G401 (cell line): ENCODE data around the gene C9orf152. TPM values are rescaled to one million over a fixed set of nuclear protein-coding genes. Genes with fewer than 3 reads are reported as not detected.
"Not testable (repeated sequence)": the region's sequence is repeated elsewhere in the genome, so short reads cannot be mapped to it uniquely, and the experiment has no call there.

Experiments
- DNase-seq: peaks from one replicate; pipeline ENCODE4 v3.0.0-alpha.2; 2015; ENCODE audit warnings: low spot score
- in situ Hi-C: cut with HindIII; loops from 2 replicates; pipeline ENCODE4 v1.10.0; 2016; ENCODE audit warnings: low sequenced_read_pairs, mixed read lengths
- total RNA-seq: library from RNA; depleted of rRNA; stranded (reverse); fragments of >200 nt; shearing (Covaris generic); gene quantifications from 2 replicates; pipeline ENCODE4 v1.2.3, GENCODE V29; 2014

C9orf152 gene
- total RNA-seq, 1 experiment from 2014 or later, result not detected

DNA sequence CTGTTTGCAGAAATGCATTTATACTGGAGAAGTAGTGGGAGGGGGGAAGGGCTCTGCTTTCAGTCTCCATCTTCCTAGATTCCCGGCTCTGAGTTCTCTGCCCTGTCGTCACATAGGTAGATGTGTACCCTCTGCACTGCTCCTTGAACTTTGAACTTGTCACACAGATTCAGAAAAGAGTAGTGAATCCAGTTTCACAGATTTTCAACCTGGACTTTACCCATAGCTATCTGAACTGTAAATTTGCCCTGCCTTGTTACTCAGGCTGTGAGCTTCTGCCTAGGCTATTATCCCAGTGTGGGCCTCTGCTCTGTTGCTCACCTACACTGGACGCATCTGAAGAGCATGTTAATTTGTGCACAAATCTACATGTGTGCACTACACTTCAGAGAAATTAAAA lies 12.8 kb upstream of the C9orf152 start:
- in situ Hi-C loops, result no loop called here

DNA sequence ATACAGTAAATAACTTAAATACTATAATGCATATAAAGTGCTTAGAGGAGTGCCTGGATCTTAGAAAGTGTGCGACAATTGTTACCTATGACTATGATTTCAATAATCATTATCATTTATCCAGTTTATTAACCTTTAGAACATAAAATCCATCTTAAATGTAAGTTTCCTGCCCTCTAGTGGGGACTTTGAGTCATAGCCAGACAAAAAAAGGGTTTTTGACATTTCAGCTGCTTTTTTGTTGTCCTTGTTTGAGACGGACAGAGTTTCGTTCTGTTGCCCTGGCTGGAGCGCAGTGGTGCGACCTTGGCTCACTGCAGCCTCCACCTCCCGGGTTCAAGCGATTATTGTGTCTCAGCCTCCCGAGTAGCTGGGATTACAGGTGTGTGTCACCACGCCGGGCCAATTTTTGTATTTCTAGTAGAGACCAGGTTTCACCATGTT lies 9.7 kb upstream of the C9orf152 start:
- DNase-seq, result peak; percentile 39
- in situ Hi-C loops, result no loop called here

More for the DNA sequence above, 12.8 kb upstream of the C9orf152 start:
- DNase-seq, result no peak

DNA sequence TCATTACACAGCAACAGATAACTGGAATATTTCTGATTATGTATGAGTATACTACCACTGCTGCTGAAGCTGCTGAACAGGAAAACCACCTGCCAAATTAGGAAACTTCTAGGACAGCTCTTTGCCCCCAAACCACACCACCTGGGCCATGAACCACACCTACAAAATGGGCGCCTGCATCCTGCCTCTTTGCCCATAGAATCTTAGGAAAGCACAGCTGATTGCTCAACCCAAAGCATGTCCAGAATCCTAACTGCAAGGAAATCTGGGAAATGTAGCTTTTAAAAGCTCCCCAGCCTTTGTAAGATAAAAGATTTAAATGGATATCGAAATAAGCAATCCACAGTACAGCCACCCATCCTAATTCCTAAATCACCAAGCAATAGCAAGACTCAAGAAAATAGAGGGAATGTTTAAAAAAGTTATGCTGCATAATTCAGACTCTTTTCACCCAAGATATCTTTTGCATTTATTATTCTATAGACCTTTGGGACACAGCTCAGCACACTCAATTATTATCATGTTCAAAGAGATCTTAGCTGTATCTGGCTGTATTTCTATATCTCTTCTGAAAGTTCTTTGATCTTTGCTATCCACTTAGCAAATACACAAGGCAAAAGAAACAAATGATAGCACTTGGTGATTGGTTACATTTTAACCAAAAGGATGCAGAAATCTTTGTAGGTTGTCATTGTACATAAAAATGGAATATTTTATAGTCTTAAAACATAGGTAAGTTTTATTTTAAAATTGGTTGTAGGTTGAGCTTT lies 6.8 kb upstream of the C9orf152 start:
- DNase-seq, result no peak
- in situ Hi-C loops, result no loop called here

DNA sequence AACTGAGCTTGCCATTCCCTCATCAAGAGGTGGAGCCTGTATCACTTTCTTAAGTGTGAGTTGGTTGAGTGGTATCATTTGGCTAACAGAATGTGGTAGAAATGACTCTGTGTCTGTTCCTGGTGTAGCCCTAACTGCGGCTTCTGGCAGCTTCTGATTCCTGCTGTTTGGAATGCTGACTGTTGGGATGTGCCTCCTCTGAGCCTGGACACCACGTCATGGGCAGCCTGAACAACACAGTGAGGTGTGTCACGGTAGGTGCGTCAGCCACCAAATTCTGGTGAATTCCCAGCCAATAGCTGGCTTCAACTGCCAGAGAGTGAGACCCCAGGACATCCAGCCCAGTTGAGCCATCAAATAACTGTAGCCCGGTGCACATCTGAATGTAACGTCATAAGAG lies 6.1 kb upstream of the C9orf152 start:
- DNase-seq, result no peak
- in situ Hi-C loops, result no loop called here

DNA sequence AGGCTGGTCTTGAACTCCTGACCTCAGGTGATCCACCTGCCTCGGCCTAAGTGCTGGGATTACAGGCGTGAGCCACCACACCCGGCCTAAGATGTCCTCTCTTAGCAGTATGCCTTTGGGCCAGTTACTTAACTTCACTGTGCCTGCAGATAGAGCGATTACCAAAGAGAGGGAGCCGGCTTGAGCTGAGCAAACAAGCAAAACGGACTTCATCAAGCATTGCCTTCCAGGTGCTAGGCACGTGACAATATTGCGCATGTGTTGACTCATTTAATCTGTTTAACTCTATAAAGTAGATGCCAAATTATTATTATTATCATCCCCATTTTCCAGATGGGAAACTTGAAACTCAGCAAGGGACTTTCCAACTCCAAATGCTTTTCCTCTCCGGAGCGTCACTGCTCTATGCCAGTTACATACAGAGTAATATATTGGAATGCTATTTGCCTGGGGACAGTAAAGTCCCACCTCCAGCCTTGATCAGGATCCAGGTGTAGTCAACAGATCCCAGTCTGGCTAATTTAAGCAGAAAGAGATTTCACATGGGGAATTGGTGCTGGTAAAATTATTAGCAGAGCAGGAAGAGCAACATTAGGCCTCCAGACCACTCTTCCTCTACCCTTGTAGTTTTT lies 5.6 kb upstream of the C9orf152 start:
- no peak for DNase-seq
- in situ Hi-C loops, result no loop called here

DNA sequence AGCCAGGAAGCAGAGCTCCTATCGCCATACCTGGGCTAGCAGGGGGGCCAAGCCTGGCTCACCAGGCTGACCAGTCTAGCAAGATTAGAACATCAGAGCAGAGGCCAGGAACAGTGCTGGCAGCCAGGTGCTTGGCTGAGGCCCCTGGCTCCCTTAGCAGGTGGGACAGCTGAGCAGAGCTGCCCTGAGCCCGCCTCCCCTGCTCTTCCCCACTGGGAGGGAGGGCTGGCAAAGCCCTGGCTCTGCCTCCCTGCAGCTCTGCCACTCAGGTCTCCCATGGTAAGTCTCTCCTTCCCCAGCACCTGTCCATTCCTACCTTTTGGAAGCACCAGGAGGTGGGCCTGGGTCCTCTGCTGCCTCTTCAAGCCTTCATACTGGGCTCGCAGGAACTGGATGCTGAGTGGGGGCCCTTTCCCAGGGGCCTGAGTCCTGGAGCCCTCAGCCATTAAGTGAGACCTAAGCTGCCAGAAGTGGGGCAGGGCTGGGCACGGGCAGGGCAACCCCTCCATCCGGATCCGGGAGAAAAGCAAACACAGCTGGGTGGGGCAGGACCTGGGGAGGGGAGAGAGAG lies 803 bp downstream of the C9orf152 start:
- in situ Hi-C loops, result no loop called here
- DNase-seq, result no peak

DNA sequence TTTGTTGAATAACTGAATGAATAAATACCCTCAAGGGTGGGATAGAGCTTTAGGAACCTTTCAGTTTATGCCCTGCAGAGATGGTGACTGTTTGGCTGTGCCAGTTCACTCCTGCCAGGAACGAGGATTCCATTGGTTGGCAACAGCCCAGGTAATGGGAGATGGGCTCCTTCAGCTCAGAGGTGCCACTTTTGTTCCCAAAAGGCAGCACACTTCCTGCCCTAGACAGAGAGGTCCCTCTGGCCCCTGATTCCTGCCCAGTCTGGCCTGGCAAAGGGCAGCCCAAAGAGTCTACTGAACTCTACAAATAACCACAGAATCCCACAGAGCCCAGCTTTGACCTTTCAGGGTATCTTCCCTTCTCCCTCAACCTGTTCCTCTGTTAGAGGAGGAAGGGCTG lies 1.6 kb downstream of the C9orf152 start:
- no peak for DNase-seq
- in situ Hi-C loops, result no loop called here

DNA sequence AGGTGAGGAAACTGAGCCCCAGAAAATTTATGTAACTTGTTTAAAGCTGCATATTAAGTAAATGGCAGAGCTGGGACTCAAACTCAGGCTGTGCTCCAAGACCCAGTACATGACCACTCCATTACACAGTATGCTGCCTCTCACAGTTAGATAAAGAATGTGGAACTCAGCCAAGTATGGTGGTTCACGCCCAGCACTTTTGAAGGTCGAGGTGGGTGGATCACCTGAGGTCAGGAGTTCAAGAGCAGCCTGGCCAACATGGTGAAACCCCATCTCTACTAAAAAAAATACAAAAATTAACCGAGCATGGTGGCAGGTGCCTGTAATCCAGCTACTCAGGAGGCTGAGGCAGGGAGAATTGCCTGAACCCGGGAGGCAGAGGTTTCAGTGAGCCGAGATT lies 2.3 kb downstream of the C9orf152 start:
- in situ Hi-C loops, DNase-seq: not testable (repeated sequence)

DNA sequence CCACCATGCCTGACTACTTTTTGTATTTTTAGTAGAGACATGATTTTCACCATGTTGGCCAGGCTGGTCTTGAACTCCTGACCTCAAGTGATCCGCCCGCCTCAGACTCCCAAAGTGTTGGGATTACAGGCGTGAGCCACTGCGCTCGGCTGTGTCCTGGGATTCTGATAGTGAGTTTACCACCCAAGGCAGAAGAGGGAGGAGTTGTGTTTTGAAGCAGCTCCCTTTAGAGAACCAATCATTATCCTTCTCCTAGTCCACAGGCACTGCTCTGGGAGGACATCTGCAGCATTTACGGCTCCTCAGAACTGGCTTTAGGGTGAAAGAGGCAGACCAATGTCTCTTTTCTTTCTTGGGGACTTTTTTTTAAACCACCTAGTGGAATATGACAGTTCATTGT lies 5.7 kb downstream of the C9orf152 start:
- in situ Hi-C loops, result no loop called here
- no peak for DNase-seq

DNA sequence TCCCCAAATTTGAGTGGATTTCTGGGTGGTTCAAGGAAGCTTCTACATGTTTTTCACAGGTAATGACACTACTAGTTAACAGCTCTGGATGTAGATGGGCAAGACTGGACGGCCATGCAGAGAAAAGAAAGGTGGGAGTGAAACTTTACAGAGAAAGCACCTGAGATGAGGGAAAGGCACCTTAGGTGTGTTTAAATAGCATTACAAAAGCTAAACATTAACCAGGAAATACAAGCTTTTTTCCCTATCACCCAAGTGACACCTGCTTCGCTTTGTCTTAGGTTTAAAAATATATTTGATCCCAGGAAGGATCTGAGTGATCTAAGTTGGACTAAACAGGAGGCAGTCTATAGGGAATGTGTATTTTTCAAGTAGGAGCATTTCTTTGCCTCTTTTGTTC lies 8.3 kb downstream of the C9orf152 start:
- DNase-seq, result no peak
- in situ Hi-C loops, result no loop called here

DNA sequence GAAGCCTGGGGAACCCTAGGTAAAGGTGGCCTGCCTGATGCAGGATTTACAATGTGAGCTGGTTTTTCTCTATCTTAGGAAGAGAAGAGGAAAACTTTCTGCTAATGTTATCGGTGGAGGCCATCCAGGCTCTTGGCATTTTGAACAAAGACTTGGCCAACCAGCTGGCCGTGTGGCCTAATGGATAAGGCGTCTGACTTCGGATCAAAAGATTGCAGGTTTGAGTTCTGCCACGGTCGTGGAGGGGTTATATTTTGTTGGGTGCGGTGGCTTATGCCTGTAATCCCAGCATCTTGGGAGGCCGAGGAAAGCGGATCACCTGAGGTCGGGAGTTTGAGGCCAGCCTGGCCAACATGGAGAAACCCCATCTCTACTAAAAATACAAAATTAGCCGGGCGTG lies 9.6 kb downstream of the C9orf152 start:
- DNase-seq, result no peak
- in situ Hi-C loops, result no loop called here

DNA sequence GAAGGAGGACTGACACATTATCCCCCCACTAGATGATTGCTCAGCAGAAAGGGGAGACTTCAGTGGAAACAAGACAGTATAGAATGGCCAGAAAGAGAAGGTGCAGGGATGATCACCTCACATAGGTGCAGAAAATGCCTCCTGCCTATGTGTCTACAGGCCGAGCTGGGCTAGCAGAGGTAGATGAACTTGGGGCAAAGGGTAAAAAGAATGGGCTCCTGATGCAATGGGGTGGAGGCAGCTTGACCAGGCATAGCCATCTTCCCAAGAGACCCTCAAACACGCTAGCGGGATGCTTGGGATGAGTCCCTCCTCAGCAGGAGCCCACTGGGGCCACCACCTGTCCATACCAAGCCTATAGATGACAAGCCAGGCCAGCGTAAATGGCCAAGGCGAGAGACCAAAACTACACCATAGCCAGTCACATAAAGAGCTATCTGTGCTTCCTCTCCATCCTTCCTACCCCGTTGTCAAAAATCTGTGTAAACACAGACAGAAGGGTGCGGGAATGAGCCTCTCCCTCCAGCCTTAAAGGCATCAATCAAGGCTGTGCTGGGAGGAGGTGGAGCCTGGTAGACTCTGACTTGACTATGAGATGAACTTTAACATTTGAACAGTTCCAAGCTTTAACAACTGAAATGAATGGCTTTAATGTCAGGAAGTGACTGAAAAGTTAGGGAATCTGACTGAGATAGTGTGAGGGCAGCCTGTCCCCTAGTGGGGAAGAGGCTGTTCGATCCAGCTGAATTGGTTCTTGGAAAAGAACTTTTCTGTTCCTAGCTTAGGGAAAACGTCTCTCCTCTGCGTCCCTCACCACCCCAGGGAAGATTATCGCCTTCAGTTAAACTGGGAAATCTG lies 10.4 kb downstream of the C9orf152 start:
- in situ Hi-C loops, result no loop called here
- DNase-seq, result no peak

DNA sequence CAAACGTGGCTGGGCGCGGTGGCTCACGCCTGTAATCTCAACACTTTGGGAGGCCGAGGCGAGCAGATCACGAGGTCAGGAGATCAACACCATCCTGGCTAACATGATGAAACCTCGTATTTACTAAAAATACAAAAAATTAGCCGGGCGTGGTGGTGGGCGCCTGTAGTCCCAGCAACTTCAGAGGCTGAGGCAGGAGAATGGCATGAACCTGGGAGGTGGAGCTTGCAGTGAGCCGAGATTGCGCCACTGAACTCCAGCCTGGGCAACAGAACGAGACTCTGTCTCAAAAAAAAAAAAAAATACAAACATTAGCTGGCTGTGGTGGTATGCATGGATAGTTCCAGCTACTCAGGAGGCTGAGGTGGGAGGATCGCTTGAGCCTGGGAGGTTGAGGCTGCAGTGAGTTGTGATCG lies 11.9 kb downstream of the C9orf152 start:
- in situ Hi-C loops, result not testable (repeated sequence)

DNA sequence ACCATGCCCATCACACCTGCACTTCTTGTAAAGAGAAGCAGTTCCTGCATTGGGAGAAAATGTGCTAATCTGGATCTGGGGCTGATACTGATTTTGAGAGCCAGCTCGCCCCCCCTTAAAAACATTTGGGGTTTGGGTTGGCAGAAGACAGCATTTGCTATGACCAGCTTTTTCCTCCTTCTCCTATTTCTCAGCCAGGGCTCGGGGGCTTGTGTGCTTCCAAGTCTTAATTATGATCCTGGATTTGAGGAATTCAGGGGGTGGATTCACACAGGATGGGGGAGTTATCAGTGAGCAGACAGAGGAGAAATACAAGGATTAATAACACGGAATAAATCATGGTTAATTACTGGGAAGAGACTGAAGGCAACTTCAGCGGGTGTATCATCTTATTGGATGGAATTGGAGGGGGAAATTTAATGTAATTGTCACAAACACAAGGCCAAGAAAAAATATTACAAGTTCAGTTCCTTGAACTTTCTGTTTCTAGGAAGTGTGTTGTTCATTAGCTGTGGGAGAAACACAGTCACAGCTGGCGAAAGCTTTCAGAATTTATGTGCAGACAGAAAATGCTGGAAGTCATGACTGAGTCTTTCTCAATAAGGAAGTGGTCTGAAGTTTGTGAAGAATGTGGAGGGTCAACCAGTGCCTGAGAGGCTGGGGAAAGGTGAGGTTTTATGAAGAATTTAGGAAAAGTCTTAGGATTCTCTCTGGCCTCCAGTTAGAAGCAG lies 15.3 kb downstream of the C9orf152 start:
- DNase-seq, result no peak
- in situ Hi-C loops, result no loop called here

More for the DNA sequence above, 11.9 kb downstream of the C9orf152 start:
- DNase-seq, result not testable (repeated sequence)

DNA sequence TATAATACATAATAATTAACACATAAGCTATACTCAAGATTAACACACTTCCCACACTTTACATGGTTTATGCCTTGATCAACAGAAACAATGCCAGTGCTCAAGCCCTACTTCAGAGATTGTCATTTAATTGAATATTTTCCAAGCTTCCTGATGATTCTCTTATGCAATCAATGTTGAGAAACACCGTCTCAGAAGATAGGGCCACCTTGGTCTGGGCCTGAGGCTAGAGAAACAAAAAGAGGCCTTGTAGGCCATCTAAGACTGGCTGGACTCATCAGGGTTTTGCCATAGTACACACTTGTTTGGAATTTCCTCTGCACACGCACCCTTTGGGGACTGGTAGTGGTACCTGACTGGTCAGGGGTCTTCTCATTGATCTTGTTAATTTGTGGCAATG lies 16.3 kb downstream of the C9orf152 start:
- in situ Hi-C loops, result no loop called here
- no peak for DNase-seq

DNA sequence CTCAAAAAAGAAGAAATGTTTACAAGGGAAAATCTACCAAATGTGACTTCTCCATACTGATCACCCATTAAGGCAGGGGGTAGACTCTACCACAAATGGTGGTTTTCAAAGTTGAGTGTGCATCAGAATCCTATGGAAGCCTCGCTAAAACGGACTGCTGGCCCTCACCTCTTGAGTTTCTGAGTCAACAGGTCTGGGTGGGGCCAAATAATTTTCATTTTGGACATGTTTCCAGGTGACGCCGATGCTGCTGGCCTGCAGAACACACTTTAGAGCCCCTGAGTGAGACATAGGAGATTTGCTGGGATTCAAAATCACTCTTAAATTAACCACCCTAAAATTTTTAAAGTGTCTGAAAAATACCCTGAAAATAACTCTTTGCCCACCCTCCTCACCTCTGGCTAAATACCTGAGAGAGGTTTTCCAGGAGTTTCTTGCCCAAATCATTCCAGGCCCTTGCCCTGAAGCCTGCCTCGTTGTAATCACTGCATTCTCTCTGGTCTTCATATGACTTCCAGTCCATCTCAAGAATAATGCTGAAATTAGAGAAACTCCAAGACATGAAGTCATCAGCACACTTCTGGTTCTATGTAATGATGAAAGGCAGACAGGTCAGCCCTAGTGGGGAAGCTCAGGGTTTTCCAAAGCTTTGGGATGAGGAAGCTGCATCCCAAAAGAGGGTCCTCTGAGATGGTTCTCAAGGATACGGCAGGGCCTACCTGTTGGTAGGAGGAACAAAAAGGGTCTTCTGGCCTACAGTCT lies 18.2 kb downstream of the C9orf152 start:
- in situ Hi-C loops, result no loop called here
- no peak for DNase-seq

DNA sequence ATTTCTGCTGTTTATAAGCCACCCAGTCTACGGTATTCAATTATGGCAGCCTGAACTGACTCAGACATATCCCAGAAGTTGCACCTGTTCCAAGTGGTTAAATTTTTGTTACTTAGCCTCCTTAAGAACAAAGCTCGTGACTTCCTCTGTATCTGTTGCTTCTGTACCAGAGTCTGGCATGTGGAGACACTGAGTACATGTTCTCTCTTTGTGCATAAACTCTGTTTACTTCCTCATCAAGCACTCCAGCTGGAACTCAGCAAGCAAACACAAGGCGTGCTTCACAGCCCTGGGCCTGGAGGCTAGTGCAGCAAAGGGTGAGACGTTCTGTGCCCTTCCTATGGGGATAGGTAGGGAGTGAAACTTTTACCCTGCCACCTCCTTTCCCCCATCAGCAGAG lies 19.0 kb downstream of the C9orf152 start:
- in situ Hi-C loops, result no loop called here

DNA sequence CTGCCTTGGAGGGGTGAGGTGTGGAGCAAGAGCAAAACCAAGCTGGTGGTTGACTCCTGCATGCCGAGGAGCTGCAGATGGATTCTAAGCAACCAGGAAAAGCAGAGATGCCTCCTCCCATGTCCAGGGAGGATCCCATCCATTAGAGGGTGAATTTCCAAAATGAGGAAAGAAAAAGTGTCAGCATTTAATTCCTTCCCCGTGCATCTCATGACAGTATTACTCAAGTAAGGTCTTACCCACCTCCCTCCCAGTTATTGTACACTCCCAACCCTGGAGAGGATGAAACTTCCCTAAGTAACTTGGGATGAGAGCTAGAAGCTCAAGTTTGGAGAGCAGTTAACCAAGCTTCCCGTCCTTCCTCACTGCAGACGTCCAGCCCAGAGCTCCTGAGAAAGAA lies 19.9 kb downstream of the C9orf152 start:
- DNase-seq, result no peak
- in situ Hi-C loops, result no loop called here

More for the DNA sequence above, 19.0 kb downstream of the C9orf152 start:
- DNase-seq, result no peak
